Measurements from ENCODE around the gene RAB44. TPM values are rescaled to one million over a fixed set of nuclear protein-coding genes. Genes with fewer than 3 reads are reported as not detected.

The RAB44 gene
- total RNA-seq, 1 donor from 2014 or later, result not detected

GRCh38 chr6:36717871-36718540 is 20.4 kb downstream of the RAB44 start:
- Histone ChIP-seq H3K9me3 (ENCODE audit: low read depth) (no peaks in the 10 kb centered on the region), H3K79me2 (ENCODE audit: low read depth) (no peaks in the 10 kb centered on the region), H4K20me1 (ENCODE audit: low read depth) (no peaks in the 10 kb centered on the region), H3K9ac (no peak overlapping the region), H3K4me2 (no peak overlapping the region), H3K4me3 (no peak overlapping the region), H3K4me1 (no peaks in the 10 kb centered on the region), H2AFZ (replicated peaks) (no peak overlapping the region), H3K27me3 (no peaks in the 10 kb centered on the region), H3K27ac (no peak overlapping the region), H3F3A (ENCODE audit: low read depth) (no peaks in the 10 kb centered on the region), H3K36me3 (no peaks in the 10 kb centered on the region)
- Mint-ChIP-seq H3K27ac (peak overlapping the region; percentile 21), H3K4me3 (no peak overlapping the region), H3K9me3 (no peaks in the 10 kb centered on the region), H3K36me3 (no peaks in the 10 kb centered on the region), H3K4me1 (peaks cover 8% of the 10 kb centered on the region), H3K27me3 (ENCODE audit: insufficient read depth, low read depth) (peaks cover 6% of the 10 kb centered on the region)
- TF ChIP-seq, protein P1, sequence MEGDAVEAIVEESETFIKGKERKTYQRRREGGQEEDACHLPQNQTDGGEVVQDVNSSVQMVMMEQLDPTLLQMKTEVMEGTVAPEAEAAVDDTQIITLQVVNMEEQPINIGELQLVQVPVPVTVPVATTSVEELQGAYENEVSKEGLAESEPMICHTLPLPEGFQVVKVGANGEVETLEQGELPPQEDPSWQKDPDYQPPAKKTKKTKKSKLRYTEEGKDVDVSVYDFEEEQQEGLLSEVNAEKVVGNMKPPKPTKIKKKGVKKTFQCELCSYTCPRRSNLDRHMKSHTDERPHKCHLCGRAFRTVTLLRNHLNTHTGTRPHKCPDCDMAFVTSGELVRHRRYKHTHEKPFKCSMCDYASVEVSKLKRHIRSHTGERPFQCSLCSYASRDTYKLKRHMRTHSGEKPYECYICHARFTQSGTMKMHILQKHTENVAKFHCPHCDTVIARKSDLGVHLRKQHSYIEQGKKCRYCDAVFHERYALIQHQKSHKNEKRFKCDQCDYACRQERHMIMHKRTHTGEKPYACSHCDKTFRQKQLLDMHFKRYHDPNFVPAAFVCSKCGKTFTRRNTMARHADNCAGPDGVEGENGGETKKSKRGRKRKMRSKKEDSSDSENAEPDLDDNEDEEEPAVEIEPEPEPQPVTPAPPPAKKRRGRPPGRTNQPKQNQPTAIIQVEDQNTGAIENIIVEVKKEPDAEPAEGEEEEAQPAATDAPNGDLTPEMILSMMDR (IDR thresholded peaks at IDR 0.05), result no peak
- TF ChIP-seq EZH2 (IDR thresholded peaks at IDR 0.05) (no peak), EZH2phosphoT487 (IDR thresholded peaks at IDR 0.05) (no peak)
- DNase-seq (ENCODE audit: low spot score), result no peak

DNA sequence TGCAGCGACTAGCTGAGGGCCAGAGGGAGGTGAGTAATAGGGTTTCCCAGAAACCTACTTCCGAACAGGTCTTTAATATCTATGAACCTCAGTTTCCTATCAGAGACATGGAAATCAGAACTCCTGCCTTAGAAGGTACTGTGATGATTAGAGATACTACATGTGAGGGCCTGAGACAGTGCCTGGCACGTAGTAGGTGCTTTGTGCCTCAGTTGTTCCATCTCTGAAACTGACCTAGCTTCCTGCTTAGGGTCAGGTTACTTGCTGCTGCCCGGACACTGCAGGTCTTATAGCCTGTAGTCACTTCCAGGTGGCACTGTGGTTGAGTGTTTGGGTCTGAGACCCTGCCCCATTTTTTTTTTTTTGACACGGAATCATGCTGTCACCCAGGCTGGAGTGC is 20.9 kb downstream of the RAB44 start:
- DNase-seq (ENCODE audit: low spot score), result no peak
- H3K27me3 Mint-ChIP-seq (ENCODE audit: insufficient read depth, low read depth), result peaks cover 6% of the 10 kb centered on the region

DNA sequence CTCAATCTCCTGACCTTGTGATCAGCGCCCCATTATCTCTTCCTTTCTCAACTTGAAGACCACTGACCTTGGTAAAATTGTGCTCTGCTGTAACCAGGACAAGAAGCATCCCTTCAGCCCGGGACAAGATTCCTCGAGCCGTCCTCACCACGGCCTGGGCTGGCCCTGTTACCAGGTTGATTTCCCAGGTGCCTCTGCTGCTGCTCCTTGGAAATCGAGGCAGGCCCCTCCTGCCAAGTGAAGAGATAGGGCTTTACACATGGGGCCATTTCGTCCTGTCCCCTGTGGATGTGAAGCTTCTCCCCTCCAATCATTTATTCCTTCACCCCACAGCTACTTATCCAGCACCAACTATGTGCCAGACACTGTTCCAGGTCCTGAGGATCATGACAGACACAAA is 21.5 kb downstream of the RAB44 start:
- no peaks in the 10 kb centered on the region for H3F3A ChIP-seq (ENCODE audit: low read depth)
- H3K36me3 ChIP-seq, result no peaks in the 10 kb centered on the region
- no peak for DNase-seq (ENCODE audit: low spot score)
- peaks cover 6% of the 10 kb centered on the region for H3K27me3 Mint-ChIP-seq (ENCODE audit: insufficient read depth, low read depth)
- H3K4me1 ChIP-seq, result no peaks in the 10 kb centered on the region
- no peak for TF ChIP-seq EZH2phosphoT487 (IDR thresholded peaks at IDR 0.05)
- TF ChIP-seq EZH2 (IDR thresholded peaks at IDR 0.05), result no peak
- TF ChIP-seq, protein P1 (IDR thresholded peaks at IDR 0.05), result no peak
- H4K20me1 ChIP-seq (ENCODE audit: low read depth), result no peaks in the 10 kb centered on the region
- no peak overlapping the region for H3K4me3 ChIP-seq
- H3K27ac ChIP-seq, result no peak overlapping the region
- no peak overlapping the region for H3K9ac ChIP-seq
- H3K4me1 Mint-ChIP-seq, result peaks cover 8% of the 10 kb centered on the region
- H3K9me3 ChIP-seq (ENCODE audit: low read depth), result no peaks in the 10 kb centered on the region
- H3K27me3 ChIP-seq, result no peaks in the 10 kb centered on the region
- H2AFZ ChIP-seq (replicated peaks), result no peak overlapping the region
- H3K4me2 ChIP-seq, result no peak overlapping the region
- H3K4me3 Mint-ChIP-seq, result no peak overlapping the region
- no peaks in the 10 kb centered on the region for H3K9me3 Mint-ChIP-seq
- H3K27ac Mint-ChIP-seq, result no peak overlapping the region
- no peaks in the 10 kb centered on the region for H3K36me3 Mint-ChIP-seq
- no peaks in the 10 kb centered on the region for H3K79me2 ChIP-seq (ENCODE audit: low read depth)

More for the DNA sequence above, 20.9 kb downstream of the RAB44 start:
- no peak overlapping the region for H3K27ac ChIP-seq
- H2AFZ ChIP-seq (replicated peaks), result no peak overlapping the region
- H3K27ac Mint-ChIP-seq, result no peak overlapping the region
- H3K79me2 ChIP-seq (ENCODE audit: low read depth), result no peaks in the 10 kb centered on the region
- no peak overlapping the region for H3K9ac ChIP-seq
- peaks cover 8% of the 10 kb centered on the region for H3K4me1 Mint-ChIP-seq
- no peaks in the 10 kb centered on the region for H3K9me3 Mint-ChIP-seq
- no peak overlapping the region for H3K4me3 ChIP-seq
- H3K4me3 Mint-ChIP-seq, result no peak overlapping the region
- no peaks in the 10 kb centered on the region for H3K36me3 ChIP-seq
- no peaks in the 10 kb centered on the region for H4K20me1 ChIP-seq (ENCODE audit: low read depth)
- no peak overlapping the region for H3K4me2 ChIP-seq
- no peaks in the 10 kb centered on the region for H3F3A ChIP-seq (ENCODE audit: low read depth)
- TF ChIP-seq EZH2 (IDR thresholded peaks at IDR 0.05) (no peak), EZH2phosphoT487 (IDR thresholded peaks at IDR 0.05) (no peak)
- TF ChIP-seq, protein P1 (IDR thresholded peaks at IDR 0.05), result no peak
- H3K36me3 Mint-ChIP-seq, result no peaks in the 10 kb centered on the region
- H3K9me3 ChIP-seq (ENCODE audit: low read depth), result no peaks in the 10 kb centered on the region
- H3K27me3 ChIP-seq, result no peaks in the 10 kb centered on the region
- H3K4me1 ChIP-seq, result no peaks in the 10 kb centered on the region
